ENCODE results near the gene HOMER3. TPM values are rescaled to one million over a fixed set of nuclear protein-coding genes. Genes with fewer than 3 reads are reported as not detected.
A peak's percentile ranks its signal among the peaks of the same experiment; 100 is the strongest.
"Not testable (repeated sequence)": the region's sequence is repeated elsewhere in the genome, so short reads cannot be mapped to it uniquely, and the experiment has no call there.

HOMER3 gene
- total RNA-seq, 1 donor from 2014 or later = 1.3 TPM

DNA sequence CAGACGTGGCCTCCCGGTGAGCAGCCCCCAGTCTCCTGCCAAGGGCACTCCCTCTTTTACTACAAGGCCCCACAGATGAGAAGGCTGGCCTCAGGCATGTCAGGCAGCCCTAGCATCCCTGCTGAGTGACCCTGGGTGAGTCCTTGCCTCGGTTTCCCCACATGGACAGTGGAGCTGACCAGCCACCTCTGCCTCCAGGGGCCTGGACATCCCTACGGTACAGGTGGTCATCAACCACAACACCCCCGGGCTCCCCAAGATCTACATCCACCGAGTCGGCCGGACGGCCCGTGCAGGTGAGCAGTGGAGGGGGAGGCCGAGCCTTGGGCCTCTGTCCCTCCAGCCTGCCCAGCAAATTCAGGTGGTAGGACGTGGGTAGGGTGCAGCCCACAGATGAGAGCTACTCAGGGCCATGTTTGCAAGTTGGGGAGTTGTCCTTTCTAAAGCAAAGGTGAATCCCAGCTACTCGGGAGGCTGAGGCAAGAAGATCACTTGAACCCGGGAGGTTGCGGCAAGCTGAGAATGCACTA is 16.3 kb downstream of the HOMER3 start:
- Mint-ChIP-seq H3K9me3 (no peaks in the 10 kb centered on the region), H3K36me3 (ENCODE audit: low read depth) (peaks cover 49% of the 10 kb centered on the region), H3K27ac (no peak overlapping the region), H3K27me3 (no peaks in the 10 kb centered on the region), H3K4me1 (peaks cover 8% of the 10 kb centered on the region), H3K4me3 (no peak overlapping the region)
- intact Hi-C loops (cut with micrococcal nuclease) = no loop called here
- no peak for DNase-seq

DNA sequence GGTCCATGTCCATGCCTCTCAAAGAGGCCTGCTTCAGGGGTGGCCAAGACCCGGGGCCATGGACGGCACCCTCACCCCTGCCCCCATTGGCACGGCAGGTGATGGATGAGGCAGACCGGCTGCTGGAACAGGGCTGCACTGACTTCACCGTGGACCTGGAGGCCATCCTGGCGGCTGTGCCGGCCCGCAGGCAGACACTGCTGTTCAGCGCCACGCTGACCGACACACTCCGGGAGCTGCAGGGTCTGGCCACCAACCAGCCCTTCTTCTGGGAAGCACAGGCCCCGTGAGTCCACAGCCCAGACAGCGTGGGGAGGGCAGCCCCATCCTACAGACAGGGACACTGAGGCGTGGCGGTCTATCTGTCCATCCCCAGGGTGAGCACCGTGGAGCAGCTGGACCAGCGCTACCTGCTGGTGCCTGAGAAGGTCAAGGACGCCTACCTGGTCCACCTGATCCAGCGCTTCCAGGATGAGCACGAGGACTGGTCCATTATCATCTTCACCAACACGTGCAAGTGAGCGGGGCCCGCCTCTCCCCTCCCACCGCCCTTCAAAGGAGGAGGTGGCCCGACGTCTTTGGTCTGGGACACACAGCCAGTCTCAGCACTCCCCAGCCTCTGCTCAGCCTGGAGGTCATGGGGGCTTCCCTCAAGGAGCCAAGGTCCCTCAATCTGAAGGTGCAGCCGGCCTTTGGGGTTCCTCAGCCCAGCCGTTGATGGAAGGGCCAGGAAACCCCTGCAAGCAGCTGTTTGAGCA is 18.6 kb downstream of the HOMER3 start:
- no peaks in the 10 kb centered on the region for H3K27me3 Mint-ChIP-seq
- peaks cover 57% of the 10 kb centered on the region for H3K36me3 Mint-ChIP-seq (ENCODE audit: low read depth)
- H3K27ac Mint-ChIP-seq = no peak overlapping the region
- DNase-seq = no peak
- peaks cover 20% of the 10 kb centered on the region for H3K4me1 Mint-ChIP-seq
- intact Hi-C loops (cut with micrococcal nuclease) = no loop called here
- H3K9me3 Mint-ChIP-seq = no peaks in the 10 kb centered on the region
- no peak overlapping the region for H3K4me3 Mint-ChIP-seq

DNA sequence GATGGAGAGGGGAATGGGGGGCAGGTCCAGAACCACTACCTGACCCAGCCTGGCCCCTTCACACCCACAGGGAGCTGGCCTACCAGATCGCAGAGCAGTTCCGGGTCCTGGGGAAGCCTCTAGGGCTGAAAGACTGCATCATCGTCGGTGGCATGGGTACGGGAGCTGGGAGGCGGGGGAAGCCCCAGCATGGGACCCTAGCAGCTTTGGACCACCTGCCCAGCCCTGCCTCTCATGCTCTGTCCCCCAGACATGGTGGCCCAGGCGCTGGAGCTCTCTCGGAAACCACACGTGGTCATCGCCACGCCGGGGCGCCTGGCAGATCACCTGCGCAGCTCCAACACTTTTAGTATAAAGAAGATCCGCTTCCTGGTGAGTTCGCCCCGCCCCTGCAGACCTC is 19.4 kb downstream of the HOMER3 start:
- Mint-ChIP-seq H3K4me3 (peak overlapping the region; percentile 96), H3K9me3 (no peaks in the 10 kb centered on the region), H3K4me1 (peaks cover 24% of the 10 kb centered on the region), H3K36me3 (ENCODE audit: low read depth) (peaks cover 57% of the 10 kb centered on the region), H3K27me3 (no peaks in the 10 kb centered on the region), H3K27ac (no peak overlapping the region)
- no peak for DNase-seq
- intact Hi-C loops (cut with micrococcal nuclease) = no loop called here

DNA sequence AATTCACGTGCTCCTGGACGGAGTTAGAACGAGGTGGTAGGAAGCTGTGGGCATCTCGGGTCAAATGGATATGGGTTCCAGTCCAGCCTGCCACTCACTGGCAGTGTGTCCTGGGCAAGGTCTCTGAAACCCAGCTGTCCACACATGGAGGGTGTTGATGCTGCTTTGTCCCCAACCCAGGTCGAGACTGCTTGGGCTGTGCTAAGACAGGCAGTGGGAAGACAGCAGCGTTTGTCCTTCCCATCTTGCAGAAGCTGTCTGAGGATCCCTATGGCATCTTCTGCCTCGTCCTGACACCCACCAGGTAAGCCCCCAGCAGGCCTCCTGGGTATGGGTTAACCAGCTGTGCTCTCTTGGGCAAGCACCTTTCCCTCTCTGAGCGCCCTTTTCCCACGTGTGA is 20.6 kb downstream of the HOMER3 start:
- Mint-ChIP-seq H3K27me3 (no peaks in the 10 kb centered on the region), H3K4me1 (peaks cover 29% of the 10 kb centered on the region), H3K4me3 (peak overlapping the region; percentile 96), H3K27ac (peak overlapping the region; percentile 92), H3K36me3 (ENCODE audit: low read depth) (peaks cover 54% of the 10 kb centered on the region), H3K9me3 (no peaks in the 10 kb centered on the region)
- DNase-seq = no peak
- intact Hi-C loops (cut with micrococcal nuclease) = no loop called here

DNA sequence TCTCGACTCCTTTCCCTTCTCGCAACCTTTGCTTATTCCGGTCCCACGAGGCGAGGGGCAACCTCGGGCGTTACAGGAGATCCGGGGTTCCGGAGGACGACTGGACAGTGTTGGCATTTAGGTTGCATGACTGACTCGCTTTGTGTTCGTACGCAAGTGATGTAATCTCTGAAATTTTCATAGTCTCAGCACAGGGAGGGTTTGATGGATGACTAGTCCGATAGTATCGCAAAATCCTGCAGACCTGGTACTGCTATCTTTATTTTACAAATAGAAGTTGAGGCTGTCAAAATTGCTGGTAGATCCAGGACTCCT is 21.2 kb downstream of the HOMER3 start:
- intact Hi-C loops (cut with micrococcal nuclease) = loop anchor here (1.0 to 5.0 kb wide), 8 partner anchors 12 to 376 kb away; partner anchors contain the start of genes BORCS8, KXD1, RFXANK and UBA52
- H3K4me3 Mint-ChIP-seq = peak overlapping the region; percentile 96
- H3K36me3 Mint-ChIP-seq (ENCODE audit: low read depth) = peaks cover 57% of the 10 kb centered on the region
- no peak for DNase-seq
- peaks cover 29% of the 10 kb centered on the region for H3K4me1 Mint-ChIP-seq
- no peaks in the 10 kb centered on the region for H3K9me3 Mint-ChIP-seq
- no peaks in the 10 kb centered on the region for H3K27me3 Mint-ChIP-seq
- peak overlapping the region; percentile 92 for H3K27ac Mint-ChIP-seq

DNA sequence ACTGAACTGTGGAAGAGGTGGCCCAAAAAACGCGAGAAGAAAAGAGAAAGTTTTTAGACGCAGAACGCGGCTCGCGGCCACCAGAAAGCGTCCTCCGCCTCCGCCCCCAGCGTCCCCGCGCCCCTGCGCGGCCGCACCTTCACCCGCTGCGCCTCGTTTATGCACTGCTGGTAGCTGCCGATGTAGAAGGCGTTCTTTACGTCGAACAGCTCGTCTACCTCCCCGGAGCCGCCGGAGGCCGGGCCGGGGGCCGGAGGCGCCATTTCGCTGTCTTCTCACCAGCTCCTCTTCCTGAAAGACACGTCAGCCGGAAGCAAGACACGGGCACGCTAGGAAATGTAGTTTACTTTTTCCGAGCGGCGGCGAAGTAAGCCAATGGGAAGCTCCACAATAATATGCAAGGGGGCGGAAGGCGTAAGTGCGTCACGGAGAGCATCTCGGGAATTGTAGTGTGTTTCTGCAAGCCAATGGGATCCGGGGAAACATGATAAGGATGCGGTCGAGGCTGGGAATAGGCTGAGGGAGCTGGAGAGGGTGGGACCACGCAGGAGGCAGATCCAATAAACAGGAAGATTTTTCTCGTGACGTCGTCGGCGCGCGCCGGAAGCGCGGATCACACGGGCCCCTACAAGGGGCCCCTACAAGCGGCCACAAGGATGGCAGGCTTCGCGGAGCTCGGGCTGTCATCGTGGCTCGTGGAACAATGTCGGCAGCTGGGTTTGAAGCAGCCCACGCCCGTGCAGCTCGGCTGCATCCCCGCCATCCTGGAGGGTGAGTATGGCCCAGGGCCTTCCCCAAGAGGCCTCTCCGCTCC is 21.7 kb downstream of the HOMER3 start, which contains the start of the genes COPE and DDX49:
TSS of gene COPE (minus strand) at position 302 of the 814 bp plus-strand sequence. CDS start at position 263, 39 bp downstream.
TSS of gene DDX49 (plus strand) at position 630 of the 814 bp plus-strand sequence. CDS start at position 657, 27 bp downstream.
- no peaks in the 10 kb centered on the region for H3K9me3 Mint-ChIP-seq
- H3K4me1 Mint-ChIP-seq = peaks cover 29% of the 10 kb centered on the region
- peak within 1 kb of the TSS; percentile 96 for H3K4me3 Mint-ChIP-seq
- peaks cover 53% of the 10 kb centered on the region for H3K36me3 Mint-ChIP-seq (ENCODE audit: low read depth)
- intact Hi-C loops (cut with micrococcal nuclease) = loop anchor here (1.0 to 5.0 kb wide), 8 partner anchors 13 to 375 kb away; partner anchors contain the start of genes BORCS8, KXD1, RFXANK and UBA52
- peak within 1 kb of the TSS; percentile 92 for H3K27ac Mint-ChIP-seq
- DNase-seq = peak; percentile 99
- H3K27me3 Mint-ChIP-seq = no peaks in the 10 kb centered on the region

DNA sequence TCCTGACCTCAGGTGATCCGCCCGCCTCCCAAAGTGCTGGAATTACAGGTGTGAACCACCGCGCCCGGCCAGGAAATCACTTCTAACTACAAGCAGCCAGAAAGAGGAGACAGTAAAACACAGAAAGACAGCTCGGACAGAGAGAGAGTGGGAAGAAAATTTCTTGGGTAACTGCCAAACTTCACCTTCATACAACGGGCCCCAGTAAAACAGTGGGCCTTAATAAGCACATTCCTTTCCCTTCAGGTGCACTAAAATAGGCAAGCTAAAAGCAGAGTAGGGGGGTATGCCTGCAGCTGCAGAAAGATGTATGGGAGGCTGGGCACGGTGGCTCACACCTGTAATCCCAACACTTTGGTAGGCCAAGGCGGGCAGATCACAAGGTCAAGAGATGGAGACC is 23.4 kb downstream of the HOMER3 start:
- H3K4me1 Mint-ChIP-seq = peaks cover 33% of the 10 kb centered on the region
- H3K27ac Mint-ChIP-seq = peak overlapping the region; percentile 37
- not testable (repeated sequence) for H3K9me3 Mint-ChIP-seq, H3K27me3 Mint-ChIP-seq, DNase-seq
- intact Hi-C loops (cut with micrococcal nuclease) = loop anchor here (5.0 kb wide), 1 partner anchor 360 kb away; the partner anchor contains the start of gene KXD1
- peak overlapping the region; percentile 96 for H3K4me3 Mint-ChIP-seq
- H3K36me3 Mint-ChIP-seq (ENCODE audit: low read depth) = peaks cover 50% of the 10 kb centered on the region

DNA sequence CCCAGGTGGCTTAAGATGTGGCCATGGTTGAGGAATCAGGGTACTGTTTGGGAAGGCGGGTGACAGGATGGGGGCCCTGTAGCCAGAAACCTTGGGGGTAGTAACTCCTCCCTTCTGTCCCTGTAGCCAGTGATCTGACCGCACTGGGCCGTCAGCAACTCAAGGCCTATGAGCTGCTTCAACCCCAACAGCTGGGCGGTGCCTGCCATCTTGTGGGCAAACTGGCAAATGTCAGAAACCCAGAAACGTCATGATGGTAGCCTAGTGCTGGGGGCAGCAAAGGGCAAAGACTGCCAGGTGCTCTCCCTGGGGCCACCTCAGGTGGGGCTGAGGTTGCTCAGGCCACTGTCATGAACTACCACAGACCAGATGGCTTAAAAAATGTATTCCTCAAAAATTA is 25.4 kb downstream of the HOMER3 start:
- H3K4me3 Mint-ChIP-seq = no peak overlapping the region
- DNase-seq = peak; percentile 74
- peak overlapping the region; percentile 34 for H3K27ac Mint-ChIP-seq
- H3K9me3 Mint-ChIP-seq = no peaks in the 10 kb centered on the region
- peaks cover 28% of the 10 kb centered on the region for H3K4me1 Mint-ChIP-seq
- peaks cover 41% of the 10 kb centered on the region for H3K36me3 Mint-ChIP-seq (ENCODE audit: low read depth)
- intact Hi-C loops (cut with micrococcal nuclease) = loop anchor here (5.0 kb wide), 1 partner anchor 358 kb away; the partner anchor contains the start of gene KXD1
- H3K27me3 Mint-ChIP-seq = no peaks in the 10 kb centered on the region

DNA sequence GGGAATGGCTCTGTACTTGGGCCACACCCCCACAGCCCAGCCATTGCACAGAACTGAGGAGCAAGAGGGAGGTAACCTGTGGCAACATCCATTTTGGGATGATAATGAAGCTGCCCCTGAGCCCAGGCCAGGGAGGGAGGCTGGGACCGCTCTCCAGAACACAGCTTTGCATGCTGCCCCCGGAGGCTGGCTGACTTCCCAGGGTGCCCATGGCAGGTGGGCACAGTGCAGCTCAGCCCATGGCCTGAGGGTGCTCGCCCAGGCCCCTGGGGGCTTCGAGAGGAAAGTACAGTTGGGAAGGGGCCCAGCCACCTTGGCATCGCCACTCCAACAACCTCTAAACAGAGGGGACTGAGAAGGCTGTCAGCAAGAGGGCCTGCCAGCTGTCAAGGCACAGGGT is 27.6 kb downstream of the HOMER3 start:
- H3K27ac Mint-ChIP-seq = no peak overlapping the region
- no peak for DNase-seq
- no peaks in the 10 kb centered on the region for H3K27me3 Mint-ChIP-seq
- H3K4me1 Mint-ChIP-seq = peaks cover 20% of the 10 kb centered on the region
- H3K36me3 Mint-ChIP-seq (ENCODE audit: low read depth) = peaks cover 37% of the 10 kb centered on the region
- no peaks in the 10 kb centered on the region for H3K9me3 Mint-ChIP-seq
- H3K4me3 Mint-ChIP-seq = no peak overlapping the region
- intact Hi-C loops (cut with micrococcal nuclease) = no loop called here

DNA sequence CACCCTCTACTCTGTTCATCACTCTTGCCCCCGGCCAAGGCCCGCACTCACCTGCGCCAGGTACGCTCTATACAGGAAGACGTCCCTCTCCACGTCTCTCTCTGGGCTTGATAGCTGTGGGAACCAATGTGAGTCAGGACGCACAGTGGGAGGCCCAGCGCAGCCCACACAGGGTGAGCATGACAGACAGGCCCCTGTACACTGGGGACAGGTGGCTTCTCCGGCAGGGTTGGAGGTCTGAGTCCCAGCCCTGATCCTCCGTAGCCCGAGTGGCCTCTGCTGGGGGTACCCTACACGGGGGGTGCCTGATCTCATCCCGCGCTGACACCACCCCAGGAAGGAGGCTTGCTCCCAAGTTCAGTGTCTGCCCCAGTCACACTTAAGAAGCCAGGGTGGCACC is 28.1 kb downstream of the HOMER3 start:
- no peaks in the 10 kb centered on the region for H3K9me3 Mint-ChIP-seq
- H3K36me3 Mint-ChIP-seq (ENCODE audit: low read depth) = peaks cover 37% of the 10 kb centered on the region
- intact Hi-C loops (cut with micrococcal nuclease) = no loop called here
- no peaks in the 10 kb centered on the region for H3K27me3 Mint-ChIP-seq
- peaks cover 17% of the 10 kb centered on the region for H3K4me1 Mint-ChIP-seq
- H3K4me3 Mint-ChIP-seq = no peak overlapping the region
- no peak for DNase-seq
- H3K27ac Mint-ChIP-seq = no peak overlapping the region

DNA sequence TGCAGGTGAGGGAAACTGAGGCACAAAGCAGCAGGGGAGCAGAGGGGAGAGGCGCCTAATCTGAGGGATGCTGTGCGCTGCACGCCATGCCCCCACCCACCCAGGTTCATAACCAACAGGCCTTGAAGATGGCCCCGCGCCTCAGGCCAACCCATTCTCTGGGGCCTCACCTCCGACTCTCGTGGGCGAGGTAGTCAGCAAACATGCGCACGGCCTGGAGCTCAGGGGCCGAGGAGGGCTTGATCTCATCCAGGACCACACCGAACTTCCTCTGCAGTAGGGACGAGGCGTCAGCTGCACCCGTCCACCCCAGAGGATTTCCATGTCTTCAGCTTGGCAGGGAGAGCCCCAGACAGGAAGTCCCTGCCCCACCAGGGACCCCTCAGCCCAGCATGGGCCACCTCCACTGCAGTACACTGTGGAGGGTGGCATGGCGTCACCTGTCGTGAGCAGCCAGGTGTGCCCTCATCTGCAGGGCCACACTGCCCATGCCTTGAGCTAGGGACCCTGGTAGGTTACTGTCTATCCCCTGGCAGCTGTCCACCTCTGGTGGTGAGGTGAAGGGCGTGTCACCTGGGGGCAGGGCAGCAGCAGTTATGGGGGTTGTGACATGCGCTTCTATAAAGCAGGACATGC is 30.1 kb downstream of the HOMER3 start:
- intact Hi-C loops (cut with micrococcal nuclease) = no loop called here
- no peaks in the 10 kb centered on the region for H3K9me3 Mint-ChIP-seq
- no peaks in the 10 kb centered on the region for H3K27me3 Mint-ChIP-seq
- H3K4me1 Mint-ChIP-seq = peaks cover 8% of the 10 kb centered on the region
- DNase-seq = no peak
- no peak overlapping the region for H3K27ac Mint-ChIP-seq
- H3K4me3 Mint-ChIP-seq = no peak overlapping the region
- peaks cover 33% of the 10 kb centered on the region for H3K36me3 Mint-ChIP-seq (ENCODE audit: low read depth)

DNA sequence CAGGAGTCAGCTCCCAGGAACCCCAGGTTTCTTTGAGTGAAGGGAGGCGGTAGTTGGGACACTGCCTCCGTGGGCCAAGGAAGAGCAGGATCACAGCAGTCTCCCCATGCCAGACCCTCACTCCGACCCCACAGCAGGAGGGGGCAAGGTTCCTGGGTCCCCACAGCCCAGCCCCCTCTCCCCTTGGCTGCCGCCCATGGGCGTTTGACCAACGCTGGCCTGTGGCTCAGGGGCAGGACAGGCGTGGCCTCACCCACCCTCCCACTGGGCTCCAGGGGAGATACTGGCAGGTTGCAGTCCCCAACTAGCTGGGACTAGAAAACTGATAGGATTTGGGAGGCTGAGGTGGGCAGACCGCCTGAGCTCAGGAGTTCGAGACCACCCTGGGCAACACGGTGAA is 31.0 kb downstream of the HOMER3 start:
- no peak overlapping the region for H3K4me3 Mint-ChIP-seq
- H3K27ac Mint-ChIP-seq = no peak overlapping the region
- H3K27me3 Mint-ChIP-seq = no peaks in the 10 kb centered on the region
- peaks cover 5% of the 10 kb centered on the region for H3K4me1 Mint-ChIP-seq
- intact Hi-C loops (cut with micrococcal nuclease) = no loop called here
- no peaks in the 10 kb centered on the region for H3K9me3 Mint-ChIP-seq
- peaks cover 30% of the 10 kb centered on the region for H3K36me3 Mint-ChIP-seq (ENCODE audit: low read depth)
- no peak for DNase-seq

DNA sequence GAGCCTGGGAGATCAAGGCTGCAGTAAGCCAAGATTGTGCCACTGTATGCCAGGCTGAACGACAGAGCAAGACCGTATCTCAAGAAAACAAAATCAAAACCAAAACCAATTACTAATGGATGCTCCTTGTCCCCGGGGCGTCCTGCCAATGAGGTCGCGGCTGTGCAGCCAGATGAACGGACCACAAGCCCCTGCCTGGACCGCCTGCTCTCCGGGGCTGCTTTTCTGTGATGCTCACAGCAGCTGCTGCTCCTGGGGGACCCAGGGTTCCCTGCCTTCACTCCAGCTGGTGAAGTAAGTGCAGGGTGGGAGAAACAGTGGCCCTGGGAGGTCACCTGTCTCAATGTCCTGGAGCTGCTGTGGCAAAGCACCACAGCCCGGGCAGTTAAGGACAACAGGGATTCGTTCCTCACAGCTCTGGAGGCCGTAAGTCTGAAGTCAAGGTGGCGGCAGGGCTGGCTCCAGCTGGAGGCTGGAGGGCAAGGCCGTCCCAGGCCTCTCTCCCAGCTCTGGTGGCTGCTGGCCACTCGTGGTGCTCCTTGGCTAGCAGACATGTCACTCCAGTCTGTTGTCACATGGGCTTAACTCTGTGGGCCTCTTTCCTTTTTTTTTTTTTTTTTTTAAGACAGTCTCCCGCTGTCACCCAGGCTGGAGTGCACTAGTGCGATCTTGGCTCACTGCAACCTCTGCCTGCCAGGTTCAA is 31.9 kb downstream of the HOMER3 start:
- H3K4me1 Mint-ChIP-seq = peaks cover 5% of the 10 kb centered on the region
- no peaks in the 10 kb centered on the region for H3K9me3 Mint-ChIP-seq
- no peak for DNase-seq
- H3K27ac Mint-ChIP-seq = no peak overlapping the region
- no peaks in the 10 kb centered on the region for H3K27me3 Mint-ChIP-seq
- H3K4me3 Mint-ChIP-seq = no peak overlapping the region
- intact Hi-C loops (cut with micrococcal nuclease) = no loop called here
- peaks cover 28% of the 10 kb centered on the region for H3K36me3 Mint-ChIP-seq (ENCODE audit: low read depth)
